ENCODE results near the gene SLC39A1. TPM values are rescaled to one million over a fixed set of nuclear protein-coding genes. Genes with fewer than 3 reads are reported as not detected.
"Not testable (repeated sequence)": the region's sequence is repeated elsewhere in the genome, so short reads cannot be mapped to it uniquely, and the experiment has no call there.

Gene SLC39A1, protein sequence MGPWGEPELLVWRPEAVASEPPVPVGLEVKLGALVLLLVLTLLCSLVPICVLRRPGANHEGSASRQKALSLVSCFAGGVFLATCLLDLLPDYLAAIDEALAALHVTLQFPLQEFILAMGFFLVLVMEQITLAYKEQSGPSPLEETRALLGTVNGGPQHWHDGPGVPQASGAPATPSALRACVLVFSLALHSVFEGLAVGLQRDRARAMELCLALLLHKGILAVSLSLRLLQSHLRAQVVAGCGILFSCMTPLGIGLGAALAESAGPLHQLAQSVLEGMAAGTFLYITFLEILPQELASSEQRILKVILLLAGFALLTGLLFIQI
- 10 to 100 TPM; 29.6 to 31.1 TPM for total RNA-seq

DNA sequence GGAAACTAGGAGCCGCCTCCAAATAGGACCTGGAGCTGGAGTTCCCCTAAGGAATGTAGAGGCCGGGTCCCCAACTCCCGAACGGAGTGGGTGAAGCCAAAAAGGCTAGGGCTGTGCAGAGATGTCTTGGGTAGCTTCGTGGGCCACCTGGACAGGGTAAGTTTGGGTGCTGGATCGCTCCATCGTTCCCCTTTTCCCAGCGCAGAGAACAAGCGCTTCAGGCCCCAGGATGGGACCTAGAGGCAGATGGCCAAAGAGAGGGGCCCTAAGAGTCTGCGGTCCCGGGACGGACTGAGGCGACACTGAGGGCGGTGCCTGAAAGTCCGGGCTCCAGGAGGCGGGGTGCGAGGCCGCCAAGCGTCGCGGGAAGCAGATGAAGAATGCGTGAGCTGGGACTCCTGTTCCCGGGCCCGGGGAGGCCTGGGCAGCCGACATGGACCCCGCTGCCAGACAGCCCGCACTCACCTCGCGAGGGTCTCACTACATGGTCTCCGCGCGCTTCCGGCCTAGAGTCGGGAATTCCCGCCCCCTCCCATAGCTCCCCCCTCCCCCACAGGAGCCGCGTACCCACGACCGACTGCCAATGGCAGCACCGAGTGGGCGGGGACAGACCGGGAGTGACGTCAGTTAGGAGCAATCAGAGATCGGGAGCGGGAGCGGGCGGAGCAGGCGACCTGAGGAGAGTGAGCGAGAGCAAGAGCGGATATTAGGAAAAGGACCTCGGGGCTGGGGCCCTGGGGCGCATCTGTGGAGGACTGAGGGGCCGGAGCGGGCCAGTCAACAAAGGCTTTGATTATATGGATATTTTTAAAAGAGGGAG lies at the start of gene SLC39A1:
Gene SLC39A1 (minus strand): TSS at position 508 of the 820 bp plus-strand sequence. CDS start 822 bp downstream, outside the sequence.
- ATAC-seq (ENCODE audit: low read depth) (peak; percentile 61), DNase-seq (peak; percentile 94)
- peak within 1 kb of the TSS; percentile 91 for H3K4me3 Mint-ChIP-seq
- POLR2A ChIA-PET, result interaction anchor here (0.6 to 3.2 kb wide), 14 partner anchors 9 to 235 kb away, joined by 3 to 31 read pairs (median 4); partner anchors contain the start of genes DENND4B, GATAD2B, INTS3 and JTB
- H3K27ac Mint-ChIP-seq, result peak within 1 kb of the TSS; percentile 91
- H3K27me3 Mint-ChIP-seq, result no peaks in the 10 kb centered on the region
- H3K4me1 Mint-ChIP-seq, result peaks cover 49% of the 10 kb centered on the region
- no peaks in the 10 kb centered on the region for H3K9me3 Mint-ChIP-seq
- peaks cover 7% of the 10 kb centered on the region for H3K36me3 Mint-ChIP-seq

DNA sequence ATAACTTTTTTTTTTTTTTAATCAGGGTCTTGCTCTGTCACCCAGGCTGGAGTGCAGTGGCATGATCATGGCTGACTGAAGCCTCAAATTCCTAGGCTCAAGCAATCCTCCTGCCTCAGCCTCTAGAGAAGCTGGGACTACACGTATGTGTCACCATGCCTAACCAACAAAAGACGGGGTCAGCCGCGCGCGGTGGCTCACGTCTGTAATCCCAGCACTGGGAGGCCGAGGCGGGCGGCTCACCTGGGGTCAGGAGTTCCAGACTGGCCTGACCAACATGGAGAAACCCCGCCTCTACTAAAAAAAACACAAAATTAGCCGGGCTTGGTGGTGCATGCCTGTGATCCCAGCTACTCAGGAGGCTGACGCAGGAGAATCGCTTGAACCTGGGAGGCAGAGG lies 49.2 kb upstream of the SLC39A1 start:
- H3K9me3 Mint-ChIP-seq; POLR2A ChIA-PET; DNase-seq; H3K4me1 Mint-ChIP-seq; H3K4me3 Mint-ChIP-seq; H3K27me3 Mint-ChIP-seq; H3K27ac Mint-ChIP-seq; ATAC-seq (ENCODE audit: low read depth); H3K36me3 Mint-ChIP-seq: not testable (repeated sequence)

DNA sequence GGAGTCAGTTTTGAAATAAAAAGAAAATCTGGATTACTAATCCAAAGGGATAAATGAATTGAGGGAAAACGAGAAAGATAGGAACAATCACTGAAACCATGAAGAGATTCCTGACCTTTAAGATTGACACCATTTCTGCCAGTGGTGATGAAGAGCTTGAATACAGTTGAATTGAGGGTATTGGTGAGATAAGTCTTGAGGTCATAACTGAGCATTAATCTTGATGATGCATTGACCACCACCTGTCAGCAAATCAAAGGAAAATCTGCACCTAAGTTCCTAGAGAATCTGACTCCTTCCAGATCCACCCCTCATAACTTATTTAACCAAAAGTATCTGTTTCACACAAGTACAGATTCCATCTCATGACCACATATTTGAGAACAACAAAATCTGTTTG lies 48.8 kb upstream of the SLC39A1 start:
- DNase-seq (no peak), ATAC-seq (ENCODE audit: low read depth) (no peak)
- POLR2A ChIA-PET, result no interaction called here
- Mint-ChIP-seq H3K4me1 (no peaks in the 10 kb centered on the region), H3K4me3 (no peak overlapping the region), H3K27ac (no peak overlapping the region), H3K9me3 (no peaks in the 10 kb centered on the region), H3K36me3 (no peaks in the 10 kb centered on the region), H3K27me3 (no peaks in the 10 kb centered on the region)

DNA sequence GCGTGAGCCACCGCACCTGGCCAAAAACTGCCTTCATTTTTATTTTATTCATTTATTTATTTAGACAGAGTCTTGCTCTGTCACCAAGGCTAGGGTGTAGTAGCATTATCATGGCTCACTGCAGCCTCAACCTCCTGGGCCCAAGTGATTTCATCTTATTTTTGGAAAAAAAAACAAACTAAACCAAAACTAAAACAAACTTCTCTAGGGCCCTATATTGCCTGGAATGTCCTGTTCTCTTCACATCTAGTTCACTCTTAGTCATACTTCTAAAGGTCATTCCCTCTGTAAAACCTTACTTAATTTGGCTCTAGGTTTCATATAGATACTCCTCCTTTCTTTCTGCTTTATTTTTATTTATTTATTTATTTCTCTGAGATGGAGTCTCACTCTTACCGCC lies 42.8 kb upstream of the SLC39A1 start:
- no peak for ATAC-seq (ENCODE audit: low read depth)
- no peak overlapping the region for H3K27ac Mint-ChIP-seq
- H3K9me3 Mint-ChIP-seq, result no peaks in the 10 kb centered on the region
- H3K4me3 Mint-ChIP-seq, result no peak overlapping the region
- H3K27me3 Mint-ChIP-seq, result no peaks in the 10 kb centered on the region
- no peaks in the 10 kb centered on the region for H3K36me3 Mint-ChIP-seq
- POLR2A ChIA-PET, result no interaction called here
- no peak for DNase-seq
- no peaks in the 10 kb centered on the region for H3K4me1 Mint-ChIP-seq

- ATAC-seq (ENCODE audit: low read depth) (no peak), DNase-seq (no peak)
- Mint-ChIP-seq H3K4me1 (peaks cover under 1% of the 10 kb centered on the region), H3K36me3 (peaks cover 8% of the 10 kb centered on the region), H3K4me3 (no peak overlapping the region), H3K9me3 (no peaks in the 10 kb centered on the region), H3K27ac (no peak overlapping the region), H3K27me3 (no peaks in the 10 kb centered on the region)
- POLR2A ChIA-PET, result interaction anchor here (1.5 kb wide), 1 partner anchor 10 kb away, joined by 5 read pairs; the partner anchor contains the start of gene RPS27
Observed at GRCh38 chr1:154000420-154000819, 37.1 kb upstream of the SLC39A1 start.

GRCh38 chr1:153996882-153997281 lies 33.5 kb upstream of the SLC39A1 start:
- H3K27me3 Mint-ChIP-seq; H3K4me3 Mint-ChIP-seq; H3K9me3 Mint-ChIP-seq; H3K27ac Mint-ChIP-seq; POLR2A ChIA-PET; ATAC-seq (ENCODE audit: low read depth); DNase-seq: not testable (repeated sequence)
- peaks cover 26% of the 10 kb centered on the region for H3K36me3 Mint-ChIP-seq
- H3K4me1 Mint-ChIP-seq, result peaks cover 14% of the 10 kb centered on the region

GRCh38 chr1:153995640-153996039 lies 32.3 kb upstream of the SLC39A1 start:
- DNase-seq (no peak), ATAC-seq (ENCODE audit: low read depth) (no peak)
- POLR2A ChIA-PET, result no interaction called here
- Mint-ChIP-seq H3K4me1 (peaks cover 18% of the 10 kb centered on the region), H3K36me3 (peaks cover 34% of the 10 kb centered on the region), H3K4me3 (no peak overlapping the region), H3K27ac (no peak overlapping the region), H3K27me3 (no peaks in the 10 kb centered on the region), H3K9me3 (no peaks in the 10 kb centered on the region)

DNA sequence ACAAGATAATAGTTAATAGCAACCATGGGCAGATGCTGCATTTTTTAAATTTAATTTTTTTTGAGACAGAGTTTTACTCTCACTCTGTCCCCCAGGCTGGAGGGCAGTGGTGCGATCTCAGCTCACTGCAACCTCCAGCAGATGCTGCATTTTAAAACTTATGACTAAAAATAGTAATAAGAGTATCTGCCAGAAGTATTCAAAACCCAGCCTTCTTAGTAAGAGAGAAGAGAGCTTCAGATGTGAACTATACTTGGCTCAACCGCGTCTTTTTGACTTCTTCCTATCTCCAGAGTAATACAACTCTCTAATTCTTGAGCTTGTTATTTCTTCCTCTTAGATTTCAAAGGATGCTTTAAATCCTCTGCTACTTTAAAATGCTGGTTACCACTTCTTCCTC lies 31.9 kb upstream of the SLC39A1 start:
- Mint-ChIP-seq H3K4me3 (no peak overlapping the region), H3K27me3 (no peaks in the 10 kb centered on the region), H3K9me3 (no peaks in the 10 kb centered on the region), H3K27ac (no peak overlapping the region), H3K36me3 (peaks cover 34% of the 10 kb centered on the region), H3K4me1 (peaks cover 20% of the 10 kb centered on the region)
- POLR2A ChIA-PET, result interaction anchor here (0.7 kb wide), 1 partner anchor 104 kb away, joined by 3 read pairs; no protein-coding TSS in a partner anchor
- DNase-seq, result no peak
- no peak for ATAC-seq (ENCODE audit: low read depth)

DNA sequence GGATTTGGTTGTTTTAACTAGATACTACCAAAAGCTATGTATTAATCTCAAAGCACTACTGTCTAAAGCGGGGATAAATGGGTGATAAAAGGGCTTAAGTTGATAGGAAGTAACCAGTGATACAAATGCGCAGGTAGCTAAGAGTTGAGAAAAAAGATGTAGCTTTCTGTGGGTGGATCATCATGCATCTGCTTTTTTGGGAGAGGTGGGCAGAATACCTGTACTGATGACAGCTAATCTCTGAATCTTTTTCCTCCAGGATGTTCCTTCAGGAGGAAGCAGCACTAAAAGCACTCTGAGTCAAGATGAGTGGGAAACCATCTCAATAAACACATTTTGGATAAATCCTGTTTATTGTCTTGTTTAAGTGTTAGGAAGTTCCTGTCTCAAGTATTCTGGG lies 28.5 kb upstream of the SLC39A1 start:
- POLR2A ChIA-PET, result interaction anchor here (0.8 to 3.5 kb wide), 13 partner anchors 15 to 358 kb away, joined by 3 to 29 read pairs (median 9); partner anchors contain the start of genes CHTOP, CREB3L4, DENND4B and INTS3
- ATAC-seq (ENCODE audit: low read depth) (no peak), DNase-seq (no peak)
- H3K27me3 Mint-ChIP-seq, result no peaks in the 10 kb centered on the region
- H3K27ac Mint-ChIP-seq, result peak overlapping the region; percentile 98
- H3K36me3 Mint-ChIP-seq, result peaks cover 34% of the 10 kb centered on the region
- peak overlapping the region; percentile 93 for H3K4me3 Mint-ChIP-seq
- peaks cover 30% of the 10 kb centered on the region for H3K4me1 Mint-ChIP-seq
- no peaks in the 10 kb centered on the region for H3K9me3 Mint-ChIP-seq

DNA sequence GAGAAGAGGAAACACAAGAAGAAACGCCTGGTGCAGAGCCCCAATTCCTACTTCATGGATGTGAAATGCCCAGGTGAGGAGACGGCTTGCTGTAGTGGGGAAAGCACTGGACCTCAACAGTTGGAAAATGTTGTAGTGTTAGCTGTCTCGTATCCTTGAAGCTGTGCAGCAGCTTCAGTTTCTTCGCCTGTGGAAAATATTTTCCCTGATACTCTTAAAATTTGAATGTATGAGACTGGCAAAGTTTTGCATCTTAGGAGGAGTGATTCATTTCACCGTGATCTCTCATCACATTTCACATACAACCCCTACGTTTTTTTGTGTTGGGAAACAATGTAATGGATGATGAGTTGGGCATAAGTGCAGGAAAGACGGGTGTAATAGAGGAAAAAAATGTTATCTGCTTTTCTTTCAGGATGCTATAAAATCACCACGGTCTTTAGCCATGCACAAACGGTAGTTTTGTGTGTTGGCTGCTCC lies 27.9 kb upstream of the SLC39A1 start:
- POLR2A ChIA-PET, result interaction anchor here (0.7 to 3.5 kb wide), 26 partner anchors 9 to 447 kb away, joined by 3 to 29 read pairs (median 6); partner anchors contain the start of genes CHTOP, CREB3L4, DENND4B and HAX1
- H3K36me3 Mint-ChIP-seq, result peaks cover 33% of the 10 kb centered on the region

GRCh38 chr1:153990468-153991150 lies 27.3 kb upstream of the SLC39A1 start, which contains the start of gene RPS27:
Gene RPS27, plus strand, starts transcription at chr1:153990762. Its CDS starts 35 bp downstream, at chr1:153990797.
- POLR2A ChIA-PET, result interaction anchor here (0.5 to 3.5 kb wide), 44 partner anchors 9 to 479 kb away, joined by 3 to 29 read pairs (median 5); partner anchors contain the start of genes CHTOP, CREB3L4, DENND4B and GATAD2B
- DNase-seq (peak; percentile 84), ATAC-seq (ENCODE audit: low read depth) (peak; percentile 83)
- no peaks in the 10 kb centered on the region for H3K9me3 Mint-ChIP-seq
- peaks cover 39% of the 10 kb centered on the region for H3K4me1 Mint-ChIP-seq
- no peaks in the 10 kb centered on the region for H3K27me3 Mint-ChIP-seq
- peaks cover 27% of the 10 kb centered on the region for H3K36me3 Mint-ChIP-seq
- peak within 1 kb of the TSS; percentile 98 for H3K27ac Mint-ChIP-seq
- H3K4me3 Mint-ChIP-seq, result peak within 1 kb of the TSS; percentile 93

More for the DNA sequence above, 27.9 kb upstream of the SLC39A1 start:
- ATAC-seq (ENCODE audit: low read depth) (no peak), DNase-seq (no peak)
- Mint-ChIP-seq H3K4me3 (peak overlapping the region; percentile 93), H3K4me1 (peaks cover 35% of the 10 kb centered on the region), H3K27ac (peak overlapping the region; percentile 98), H3K9me3 (no peaks in the 10 kb centered on the region), H3K27me3 (no peaks in the 10 kb centered on the region)

DNA sequence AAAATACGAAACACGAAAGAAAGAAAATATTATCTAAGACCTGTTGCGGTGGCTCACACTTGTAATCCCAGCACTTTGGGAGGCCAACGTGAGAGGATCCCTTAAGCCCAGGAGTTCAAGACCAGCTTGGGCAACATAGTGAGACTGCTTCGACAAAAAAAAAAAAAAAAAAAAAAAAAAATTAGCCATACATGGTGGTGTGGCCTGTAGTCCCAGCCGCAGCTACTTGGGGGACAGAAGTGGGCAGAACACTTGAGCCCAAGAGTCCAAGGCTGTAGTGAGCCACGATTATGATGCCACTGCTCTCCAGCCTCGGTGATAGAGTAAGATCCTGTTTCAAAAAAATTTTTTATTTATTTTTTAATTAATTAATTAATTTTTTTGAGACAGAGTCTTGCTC lies 24.3 kb upstream of the SLC39A1 start:
- Mint-ChIP-seq H3K4me1 (peaks cover 46% of the 10 kb centered on the region), H3K36me3 (peaks cover 14% of the 10 kb centered on the region), H3K4me3 (peak overlapping the region; percentile 82), H3K27me3 (no peaks in the 10 kb centered on the region), H3K9me3 (no peaks in the 10 kb centered on the region), H3K27ac (peak overlapping the region; percentile 90)
- POLR2A ChIA-PET, result interaction anchor here (0.5 to 3.1 kb wide), 12 partner anchors 10 to 490 kb away, joined by 3 to 25 read pairs (median 7); partner anchors contain the start of genes CREB3L4, DENND4B, GATAD2B and ILF2
- ATAC-seq (ENCODE audit: low read depth) (no peak), DNase-seq (no peak)

Measured in activated naive CD8-positive, alpha-beta T cell treated with anti-CD3 and anti-CD28 coated beads, Interleukin-2, amount 10 ng/mL, durations not matched to agents 7 days and 5 days (primary cell).